Smooth muscle cell of the brain vasculature (primary cell): Measurements from ENCODE around the gene IFNA10.
"Not testable (repeated sequence)": the region's sequence is repeated elsewhere in the genome, so short reads cannot be mapped to it uniquely, and the experiment has no call there.

ENCODE experiments used
- DNase-seq: peaks from one replicate; pipeline ENCODE4 v3.0.0-alpha.2; 2012; ENCODE audit warnings: low read depth, low spot score

IFNA10 gene

DNA sequence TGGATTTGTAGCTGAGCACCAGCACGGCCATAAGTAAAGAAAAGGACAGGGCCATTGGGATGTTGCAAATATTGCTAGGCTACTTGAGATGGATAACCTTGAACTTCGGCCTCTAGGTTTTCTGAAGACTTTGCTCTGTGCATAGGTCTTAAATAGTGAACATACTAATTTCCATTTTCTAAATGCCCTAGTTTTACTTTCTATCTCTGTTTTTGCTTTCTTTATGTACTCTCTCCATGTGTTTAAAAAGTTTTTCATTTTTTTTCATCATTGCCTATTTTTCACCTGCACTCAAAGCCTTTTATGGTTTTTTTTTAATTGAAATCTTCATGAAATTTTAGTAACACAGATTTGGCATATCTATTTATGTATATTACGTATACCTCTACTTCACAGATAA is at the start of gene IFNA10:
TSS of gene IFNA10 (minus strand) at position 101 of the 400 bp plus-strand sequence. CDS start at position 55, 46 bp downstream.
- DNase-seq: not testable (repeated sequence)

- no peak for DNase-seq
These were observed 48.7 kb upstream of the IFNA10 start for GRCh38 chr9:21255538-21256212.

- no peak for DNase-seq
These were observed 46.0 kb upstream of the IFNA10 start for GRCh38 chr9:21252721-21253547.

DNA sequence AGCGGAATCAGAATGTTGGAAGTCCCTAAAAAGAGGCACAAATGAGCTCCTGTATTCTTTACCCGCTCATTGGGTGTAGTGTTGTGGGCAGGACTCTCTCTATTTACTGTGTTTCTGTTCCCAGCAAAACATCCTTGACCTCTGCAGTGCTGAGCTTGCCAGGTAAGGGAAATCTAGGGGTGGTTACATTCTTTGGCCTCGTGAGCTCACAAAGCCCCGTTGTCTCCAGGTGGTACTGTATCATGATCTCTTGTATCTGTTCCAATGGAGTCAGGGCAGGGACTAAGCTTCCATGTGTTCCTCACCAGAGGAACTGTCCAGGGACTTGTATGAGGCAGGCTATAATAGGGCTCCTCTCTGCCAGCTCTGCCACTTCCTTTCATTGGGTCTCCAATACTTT is 44.7 kb upstream of the IFNA10 start:
- no peak for DNase-seq

GRCh38 chr9:21251190-21251589 is 44.2 kb upstream of the IFNA10 start:
- DNase-seq: no peak

DNA sequence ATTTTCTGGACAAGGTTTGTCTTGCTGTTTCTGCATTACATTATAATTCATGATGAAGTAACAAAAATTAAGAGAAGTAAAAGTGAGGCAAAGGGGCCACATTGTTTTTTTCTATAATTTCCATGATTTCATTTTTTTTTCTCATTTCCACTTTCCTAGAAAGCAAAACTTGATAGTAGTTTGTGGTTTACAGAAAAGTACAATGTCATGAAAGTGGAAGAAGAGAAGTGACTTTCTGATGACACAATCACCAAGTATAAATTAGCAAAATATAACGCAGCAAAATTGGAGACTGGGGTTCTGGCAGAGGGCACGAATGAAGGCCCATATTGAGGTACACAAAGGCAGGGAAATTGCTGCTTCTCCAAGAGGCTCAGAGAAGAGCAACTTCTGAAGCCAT is 37.9 kb upstream of the IFNA10 start:
- no peak for DNase-seq

DNA sequence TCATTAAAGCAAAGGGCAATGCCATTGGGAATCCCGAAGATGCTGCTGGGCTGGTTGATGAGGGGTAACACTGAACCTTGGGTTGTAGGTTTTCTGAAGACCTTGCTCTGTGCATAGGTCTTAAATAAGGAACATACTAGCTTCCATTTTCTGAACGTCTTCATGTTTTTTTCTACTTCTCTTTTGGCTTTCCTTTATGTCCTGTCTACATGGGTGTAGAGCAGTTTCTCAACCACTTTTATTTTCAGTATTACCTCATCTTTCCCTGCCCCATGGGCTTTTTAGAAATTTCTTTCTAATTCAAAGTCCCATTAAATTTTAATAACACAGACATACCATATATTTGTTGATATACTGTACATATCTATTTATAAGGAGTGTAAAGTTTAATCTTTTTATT is 33.0 kb upstream of the IFNA10 start, which contains the start of gene IFNA14:
TSS of gene IFNA14 (minus strand) at position 95 of the 400 bp plus-strand sequence. CDS start at position 25, 70 bp downstream.
- DNase-seq: no peak

DNA sequence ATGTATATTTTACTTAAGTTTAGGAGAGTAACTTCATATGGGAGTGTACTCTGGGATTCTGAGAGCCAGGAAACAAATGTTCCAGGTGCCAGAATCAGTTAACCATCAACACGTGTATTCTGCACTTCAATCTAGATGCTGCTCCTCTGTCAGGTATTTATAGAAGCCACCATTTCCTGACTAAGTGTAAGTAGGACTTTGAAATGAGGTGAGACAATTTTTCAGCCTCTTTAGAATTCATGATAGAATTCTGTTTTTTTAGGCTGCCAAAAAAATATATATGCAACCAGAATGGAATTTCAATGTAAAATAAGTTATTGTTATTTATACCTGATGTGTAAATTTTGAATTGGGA is 29.4 kb upstream of the IFNA10 start:
- DNase-seq: not testable (repeated sequence)

- not testable (repeated sequence) for DNase-seq
These were observed 28.8 kb upstream of the IFNA10 start for GRCh38 chr9:21235468-21236359.

- no peak for DNase-seq
These were observed 27.3 kb upstream of the IFNA10 start for GRCh38 chr9:21234153-21234687.

- DNase-seq: no peak
These were observed 26.3 kb upstream of the IFNA10 start for GRCh38 chr9:21233258-21233657.

DNA sequence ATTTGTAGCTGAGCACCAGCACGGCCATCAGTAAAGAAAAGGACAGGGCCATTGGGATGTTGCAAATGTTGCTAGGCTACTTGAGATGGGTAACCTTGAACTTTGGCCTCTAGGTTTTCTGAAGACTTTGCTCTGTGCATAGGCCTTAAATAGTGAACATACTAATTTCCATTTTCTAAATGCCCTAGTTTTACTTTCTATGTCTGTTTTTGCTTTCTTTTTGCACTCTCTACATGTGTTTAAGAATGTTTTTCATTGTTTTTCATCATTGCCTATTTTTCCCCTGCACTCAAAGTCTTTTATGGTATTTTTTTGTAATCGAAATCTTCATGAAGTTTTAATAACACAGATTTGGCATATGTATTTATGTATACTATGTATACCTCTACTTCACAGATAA is 21.2 kb upstream of the IFNA10 start, which contains the start of gene IFNA17:
TSS of gene IFNA17 (minus strand) at position 101 of the 400 bp plus-strand sequence. CDS start at position 52, 49 bp downstream.
- DNase-seq: no peak

- not testable (repeated sequence) for DNase-seq
These were observed 10.3 kb upstream of the IFNA10 start, which contains the start of gene IFNA16 for GRCh38 chr9:21217211-21217610. Gene IFNA16 (minus strand): TSS chr9:21217311. CDS start chr9:21217305, 6 bp downstream.

DNA sequence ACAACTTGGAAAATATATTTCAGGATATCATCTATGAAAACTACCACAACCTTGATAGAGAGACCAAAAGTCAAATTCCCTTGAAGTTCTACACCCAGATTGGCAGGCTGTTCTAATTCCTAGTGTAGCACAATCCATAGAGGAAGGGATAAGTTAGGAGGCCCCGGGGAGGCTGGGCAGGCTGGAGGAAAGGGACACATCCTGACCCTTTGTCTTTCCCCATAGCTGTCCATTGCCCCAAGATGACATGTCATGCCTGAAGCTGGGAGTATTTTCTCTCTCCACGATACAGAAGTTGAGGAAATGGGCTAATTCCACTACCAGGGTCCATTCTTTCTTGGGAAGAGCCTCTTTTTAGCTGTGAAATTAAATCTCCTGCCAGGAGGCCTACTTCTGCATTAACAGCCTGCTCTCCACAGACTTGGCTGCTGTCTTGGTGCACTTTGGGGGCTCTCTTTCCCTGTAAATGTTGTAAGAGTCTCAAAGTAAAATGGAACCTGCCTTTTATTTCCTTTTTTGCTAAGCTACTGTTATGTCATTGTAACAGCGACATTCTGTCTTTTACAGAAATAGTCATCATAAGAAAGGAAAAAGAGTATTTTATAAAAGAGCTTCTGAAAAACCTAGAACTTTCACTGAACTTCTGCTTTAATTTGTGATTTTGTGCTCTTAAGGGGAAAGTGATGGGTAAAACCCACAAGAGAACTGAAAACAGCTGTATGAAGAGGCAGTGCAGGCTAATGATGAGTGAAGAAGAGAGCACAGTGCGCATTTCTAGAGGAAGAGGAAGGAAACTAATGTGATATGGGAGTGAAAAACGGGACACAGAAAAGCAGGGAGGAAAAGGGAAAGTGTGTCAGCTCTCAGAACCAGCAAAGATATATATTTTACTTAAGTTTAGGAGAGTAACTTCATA is 6.7 kb upstream of the IFNA10 start:
- not testable (repeated sequence) for DNase-seq

DNA sequence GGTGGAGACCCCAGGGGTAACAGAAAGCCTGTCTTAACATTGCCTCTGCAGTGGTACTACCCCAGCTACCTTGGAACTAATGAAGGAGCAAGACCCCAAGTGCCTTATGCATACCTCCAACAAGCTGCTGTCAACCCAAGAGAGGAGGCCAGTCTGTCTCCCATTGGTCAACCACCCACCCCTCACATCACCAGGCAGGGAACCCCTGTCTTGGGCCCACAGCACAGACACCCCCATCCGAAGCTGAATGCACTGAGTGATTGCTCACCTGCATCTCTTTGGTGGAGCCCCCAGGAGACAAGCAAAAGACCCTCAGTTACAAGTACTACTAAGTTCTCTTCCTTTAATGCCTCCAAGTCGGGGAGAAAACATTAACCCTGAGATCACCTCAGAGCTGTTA is 5.2 kb upstream of the IFNA10 start:
- not testable (repeated sequence) for DNase-seq

DNA sequence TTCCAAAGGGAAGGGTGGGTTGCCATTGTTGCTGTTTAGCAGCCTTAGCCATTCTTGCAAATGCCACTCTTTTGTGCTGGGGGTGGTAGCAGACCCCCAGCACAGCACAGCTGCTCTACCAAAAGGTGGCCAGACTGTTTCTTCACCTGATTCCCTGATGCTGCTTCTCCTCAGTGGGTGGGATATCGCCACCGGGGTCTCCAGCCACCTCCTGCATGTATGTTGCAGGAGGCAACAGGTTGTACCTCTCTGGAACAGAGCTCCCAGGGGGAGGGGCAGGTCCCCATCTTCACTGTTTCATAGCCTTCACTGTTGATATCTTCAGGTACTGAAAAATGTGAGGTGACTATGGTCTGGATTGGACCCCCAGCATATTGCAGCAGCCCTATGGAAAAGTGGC is 3.8 kb upstream of the IFNA10 start:
- DNase-seq: not testable (repeated sequence)

GRCh38 chr9:21210311-21210710 is 3.4 kb upstream of the IFNA10 start:
- DNase-seq: no peak

DNA sequence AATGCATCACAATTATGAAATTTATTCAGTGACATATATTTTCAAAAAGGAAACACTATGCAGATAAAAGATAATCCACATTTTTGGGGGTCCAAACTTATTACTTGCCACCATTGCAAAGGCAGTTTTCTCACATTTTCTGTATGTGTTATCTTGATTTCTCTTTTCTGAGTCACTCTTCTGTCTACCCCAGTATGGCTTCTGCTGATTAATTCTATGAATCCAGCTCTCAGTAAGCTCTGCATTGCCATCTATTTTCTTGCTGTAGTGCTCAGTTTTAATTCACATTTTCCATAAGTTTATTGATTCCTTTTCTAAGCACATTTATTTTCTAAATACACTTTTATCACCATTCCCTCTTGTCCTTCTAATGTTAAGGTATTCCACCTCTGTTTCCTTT is 1.7 kb downstream of the IFNA10 start:
- DNase-seq: no peak

DNA sequence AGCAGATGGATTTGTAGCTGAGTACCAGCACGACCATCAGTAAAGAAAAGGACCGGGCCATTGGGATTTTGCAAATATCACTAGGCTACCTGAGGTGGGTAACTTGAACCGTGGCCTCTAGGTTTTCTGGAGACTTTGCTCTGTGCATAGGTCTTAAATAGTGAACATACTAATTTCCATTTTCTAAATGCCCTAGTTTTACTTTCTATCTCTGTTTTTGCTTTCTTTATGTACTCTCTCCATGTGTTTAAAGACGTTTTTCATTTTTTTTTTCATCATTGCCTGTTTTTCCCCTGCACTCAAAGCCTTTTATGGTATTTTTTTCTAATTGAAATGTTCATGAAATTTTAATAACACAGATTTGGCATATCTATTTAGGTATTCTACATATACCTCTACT is 4.8 kb downstream of the IFNA10 start, which contains the start of gene IFNA7:
TSS of gene IFNA7 (minus strand) at position 101 of the 400 bp plus-strand sequence. CDS start at position 61, 40 bp downstream.
- DNase-seq: not testable (repeated sequence)
